ENCODE data around the gene SIGLEC6.

Gene SIGLEC6

GRCh38 chr19:51544038-51544437 lies 12.6 kb upstream of the SIGLEC6 start:
- DNase-seq (ENCODE audit: low spot score): no peak
- TF ChIP-seq CTCF (IDR thresholded peaks at IDR 0.05; ENCODE audit: extremely low read depth, insufficient read depth, missing control alignments): no peak
- in situ Hi-C loops (cut with MboI; ENCODE audit: low pct_unique_long_range_greater_than_20kb, low sequenced_read_pairs, unreplicated experiment): no loop called here

GRCh38 chr19:51542699-51543098 lies 11.2 kb upstream of the SIGLEC6 start:
- in situ Hi-C loops (cut with MboI; ENCODE audit: low pct_unique_long_range_greater_than_20kb, low sequenced_read_pairs, unreplicated experiment): no loop called here
- no peak for DNase-seq (ENCODE audit: low spot score)
- TF ChIP-seq CTCF (IDR thresholded peaks at IDR 0.05; ENCODE audit: extremely low read depth, insufficient read depth, missing control alignments): no peak

- TF ChIP-seq CTCF (IDR thresholded peaks at IDR 0.05; ENCODE audit: extremely low read depth, insufficient read depth, missing control alignments): no peak
- in situ Hi-C loops (cut with MboI; ENCODE audit: low pct_unique_long_range_greater_than_20kb, low sequenced_read_pairs, unreplicated experiment): no loop called here
- DNase-seq (ENCODE audit: low spot score): no peak
Measured at GRCh38 chr19:51541458-51542357, 10.2 kb upstream of the SIGLEC6 start.

GRCh38 chr19:51539821-51540366 lies 8.4 kb upstream of the SIGLEC6 start:
- TF ChIP-seq CTCF (IDR thresholded peaks at IDR 0.05; ENCODE audit: extremely low read depth, insufficient read depth, missing control alignments): no peak
- in situ Hi-C loops (cut with MboI; ENCODE audit: low pct_unique_long_range_greater_than_20kb, low sequenced_read_pairs, unreplicated experiment): no loop called here
- DNase-seq (ENCODE audit: low spot score): no peak

GRCh38 chr19:51535535-51535934 lies 4.1 kb upstream of the SIGLEC6 start:
- DNase-seq (ENCODE audit: low spot score): no peak
- no peak for TF ChIP-seq CTCF (IDR thresholded peaks at IDR 0.05; ENCODE audit: extremely low read depth, insufficient read depth, missing control alignments)
- in situ Hi-C loops (cut with MboI; ENCODE audit: low pct_unique_long_range_greater_than_20kb, low sequenced_read_pairs, unreplicated experiment): no loop called here

- in situ Hi-C loops (cut with MboI; ENCODE audit: low pct_unique_long_range_greater_than_20kb, low sequenced_read_pairs, unreplicated experiment): no loop called here
- no peak for DNase-seq (ENCODE audit: low spot score)
- no peak for TF ChIP-seq CTCF (IDR thresholded peaks at IDR 0.05; ENCODE audit: extremely low read depth, insufficient read depth, missing control alignments)
Measured at GRCh38 chr19:51530616-51531015, 854 bp downstream of the SIGLEC6 start.

Data from GM13977 (cell line).